Cardiac muscle cell (in vitro differentiated cells and primary cell): Measurements from ENCODE around the gene SZRD1. TPM values are rescaled to one million over a fixed set of nuclear protein-coding genes. Genes with fewer than 3 reads are reported as not detected.

Source experiments
- DNase-seq, 2 donors: peaks; one replicate each; pipeline versions ENCODE4 v3.0.0 to v3.0.0-alpha.2; 2010 to 2017; ENCODE audit warnings: low read depth in 1 of 2, low spot score in 1 of 2
- H3K27ac ChIP-seq: fragments of 200-600 bp; sonication (generic); 2 replicates; pipeline ENCODE4 v1.5.1; 2016
- H3K27me3 ChIP-seq: fragments of 200-600 bp; sonication (generic); 2 replicates; pipeline ENCODE4 v1.6.0; 2016; ENCODE audit warnings: control low read depth
- H3K36me3 ChIP-seq: fragments of 200-600 bp; sonication (generic); 2 replicates; pipeline ENCODE4 v1.5.1; 2016; ENCODE audit warnings: control low read depth
- H3K4me1 ChIP-seq: fragments of 200-600 bp; sonication (generic); 2 replicates; pipeline ENCODE4 v1.8.1; 2017; ENCODE audit warnings: low read depth, mild to moderate bottlenecking, mixed run types
- H3K4me3 ChIP-seq: fragments of 200-600 bp; sonication (generic); 2 replicates; pipeline ENCODE4 v1.5.1; 2016; ENCODE audit warnings: mild to moderate bottlenecking
- H3K9me3 ChIP-seq: fragments of 200-600 bp; sonication (generic); 2 replicates; pipeline ENCODE4 v1.5.1; 2017; ENCODE audit warnings: low read depth, mild to moderate bottlenecking, control low read depth
- polyA plus RNA-seq: library from polyadenylated mRNA; unstranded; fragments of >200 nt; fragmentation: Nextera tagmentation; extraction: Ambion mirVana; gene quantifications from 2 replicates; pipeline ENCODE4 v1.2.1, GENCODE V29; 2016
- total RNA-seq: library from RNA; depleted of rRNA; stranded (reverse); fragments of >200 nt; gene quantifications from 2 replicates; pipeline ENCODE4 v1.2.3, GENCODE V29; 2016
- TF ChIP-seq, protein P1 (sequence below): IDR thresholded peaks from 2 replicates; pipeline ENCODE4 v1.5.1; 2012; ENCODE audit warnings: low read depth, mild to moderate bottlenecking, low read length

Gene SZRD1
- total and polyA plus RNA-seq, 2 experiments from 2014 or later: 53.1 to 81.7 TPM

GRCh38 chr1:16433030-16433429 lies 66.0 kb downstream of the SZRD1 start:
- H3K27ac ChIP-seq: no peak overlapping the region
- TF ChIP-seq, protein P1, sequence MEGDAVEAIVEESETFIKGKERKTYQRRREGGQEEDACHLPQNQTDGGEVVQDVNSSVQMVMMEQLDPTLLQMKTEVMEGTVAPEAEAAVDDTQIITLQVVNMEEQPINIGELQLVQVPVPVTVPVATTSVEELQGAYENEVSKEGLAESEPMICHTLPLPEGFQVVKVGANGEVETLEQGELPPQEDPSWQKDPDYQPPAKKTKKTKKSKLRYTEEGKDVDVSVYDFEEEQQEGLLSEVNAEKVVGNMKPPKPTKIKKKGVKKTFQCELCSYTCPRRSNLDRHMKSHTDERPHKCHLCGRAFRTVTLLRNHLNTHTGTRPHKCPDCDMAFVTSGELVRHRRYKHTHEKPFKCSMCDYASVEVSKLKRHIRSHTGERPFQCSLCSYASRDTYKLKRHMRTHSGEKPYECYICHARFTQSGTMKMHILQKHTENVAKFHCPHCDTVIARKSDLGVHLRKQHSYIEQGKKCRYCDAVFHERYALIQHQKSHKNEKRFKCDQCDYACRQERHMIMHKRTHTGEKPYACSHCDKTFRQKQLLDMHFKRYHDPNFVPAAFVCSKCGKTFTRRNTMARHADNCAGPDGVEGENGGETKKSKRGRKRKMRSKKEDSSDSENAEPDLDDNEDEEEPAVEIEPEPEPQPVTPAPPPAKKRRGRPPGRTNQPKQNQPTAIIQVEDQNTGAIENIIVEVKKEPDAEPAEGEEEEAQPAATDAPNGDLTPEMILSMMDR: no peak
- H3K27me3 ChIP-seq: no peaks in the 10 kb centered on the region
- H3K4me1 ChIP-seq: no peaks in the 10 kb centered on the region
- H3K36me3 ChIP-seq: no peaks in the 10 kb centered on the region
- no peak overlapping the region for H3K4me3 ChIP-seq
- no peaks in the 10 kb centered on the region for H3K9me3 ChIP-seq
- DNase-seq: no peak

GRCh38 chr1:16434007-16434406 lies 67.0 kb downstream of the SZRD1 start:
- no peak overlapping the region for H3K4me3 ChIP-seq
- no peak for DNase-seq
- TF ChIP-seq, protein P1: no peak
- no peaks in the 10 kb centered on the region for H3K27me3 ChIP-seq
- H3K36me3 ChIP-seq: no peaks in the 10 kb centered on the region
- H3K4me1 ChIP-seq: no peaks in the 10 kb centered on the region
- H3K27ac ChIP-seq: no peak overlapping the region
- no peaks in the 10 kb centered on the region for H3K9me3 ChIP-seq

DNA sequence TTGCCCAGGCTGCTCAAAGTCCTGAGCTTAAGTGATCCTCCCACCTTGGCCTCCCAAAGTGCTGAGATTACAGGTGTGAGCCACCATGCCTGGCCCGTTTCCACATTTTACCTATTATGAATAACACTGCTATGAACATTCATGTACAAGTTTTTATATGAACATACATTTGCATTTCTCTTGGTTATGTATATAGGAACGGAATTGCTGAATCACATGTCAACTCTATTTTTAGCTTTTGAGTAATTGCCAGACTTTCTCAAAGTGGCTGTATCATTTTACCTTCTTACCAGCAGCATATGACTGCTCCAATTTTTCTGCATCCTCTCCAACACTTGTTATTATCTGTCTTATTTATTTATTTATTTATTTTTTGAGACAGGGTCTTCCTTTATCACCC lies 67.5 kb downstream of the SZRD1 start:
- Histone ChIP-seq H3K4me1 (no peaks in the 10 kb centered on the region), H3K27ac (no peak overlapping the region), H3K4me3 (no peak overlapping the region), H3K9me3 (no peaks in the 10 kb centered on the region), H3K36me3 (no peaks in the 10 kb centered on the region), H3K27me3 (no peaks in the 10 kb centered on the region)
- TF ChIP-seq, protein P1: no peak
- DNase-seq: peak in 1 of 2 donors; percentile 22

DNA sequence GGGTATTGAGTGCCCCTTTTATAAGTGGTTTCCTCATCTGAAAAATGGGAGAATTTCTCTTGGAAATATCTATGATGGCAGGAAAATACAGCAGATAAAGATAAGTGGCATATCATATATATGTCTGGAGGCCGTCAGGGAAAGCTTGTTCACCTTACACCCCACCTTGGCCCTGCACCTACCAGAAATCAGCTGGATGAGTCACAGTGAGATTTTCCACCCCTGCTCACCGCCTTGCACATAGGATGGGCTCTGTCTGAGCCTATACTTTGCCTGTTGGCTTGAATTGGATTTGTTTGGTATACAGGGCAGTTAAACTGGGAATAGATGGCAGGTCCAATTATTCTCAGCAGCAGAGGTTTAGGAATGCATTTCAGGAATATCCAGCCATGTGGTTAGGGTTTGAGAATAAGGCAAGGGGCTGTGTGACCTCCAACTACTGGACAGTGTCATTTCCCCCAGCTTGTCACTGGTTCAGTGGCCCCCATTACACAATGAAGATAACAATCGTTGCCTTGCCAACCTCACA lies 70.0 kb downstream of the SZRD1 start, which contains the start of gene SPATA21:
Gene SPATA21 (minus strand): TSS at position 479 of the 529 bp plus-strand sequence. CDS start 6,053 bp downstream, outside the sequence.
- TF ChIP-seq, protein P1: no peak
- no peaks in the 10 kb centered on the region for H3K27me3 ChIP-seq
- DNase-seq: no peak
- H3K4me1 ChIP-seq: peaks cover 7% of the 10 kb centered on the region
- no peaks in the 10 kb centered on the region for H3K9me3 ChIP-seq
- H3K27ac ChIP-seq: no peak within 1 kb of the TSS
- no peak within 1 kb of the TSS for H3K4me3 ChIP-seq
- H3K36me3 ChIP-seq: no peaks in the 10 kb centered on the region

- peaks cover 7% of the 10 kb centered on the region for H3K4me1 ChIP-seq
- H3K9me3 ChIP-seq: no peaks in the 10 kb centered on the region
- H3K36me3 ChIP-seq: no peaks in the 10 kb centered on the region
- TF ChIP-seq, protein P1: no peak
- no peak overlapping the region for H3K4me3 ChIP-seq
- no peak for DNase-seq
- H3K27me3 ChIP-seq: no peaks in the 10 kb centered on the region
- H3K27ac ChIP-seq: no peak overlapping the region
These were observed 71.5 kb downstream of the SZRD1 start for GRCh38 chr1:16438516-16438915.

GRCh38 chr1:16438924-16439323 lies 71.9 kb downstream of the SZRD1 start:
- Histone ChIP-seq H3K4me1 (peaks cover 7% of the 10 kb centered on the region), H3K27me3 (no peaks in the 10 kb centered on the region), H3K27ac (no peak overlapping the region), H3K36me3 (no peaks in the 10 kb centered on the region), H3K4me3 (no peak overlapping the region), H3K9me3 (no peaks in the 10 kb centered on the region)
- TF ChIP-seq, protein P1: no peak
- DNase-seq: peak in 1 of 2 donors; percentile 20
